Fibroblast of the conjunctiva (primary cell): ENCODE data around the gene ENO3.
"Not testable (repeated sequence)": the region's sequence is repeated elsewhere in the genome, so short reads cannot be mapped to it uniquely, and the experiment has no call there.

Experiments used
- DNase-seq: peaks from one replicate; pipeline ENCODE4 v3.0.0-alpha.2; 2010; ENCODE audit warnings: low read depth

Gene ENO3

GRCh38 chr17:4950746-4951204, at the start of gene ENO3:
Gene ENO3, plus strand, starts transcription at chr17:4951119. Its CDS starts 711 bp downstream, at chr17:4951830.
- no peak for DNase-seq

- no peak for DNase-seq
Measured at GRCh38 chr17:4901648-4902344, 49.1 kb upstream of the ENO3 start.

GRCh38 chr17:4902540-4902939, 48.4 kb upstream of the ENO3 start:
- DNase-seq = no peak

GRCh38 chr17:4903051-4903818, 47.7 kb upstream of the ENO3 start, which contains the start of gene CHRNE:
Gene CHRNE, minus strand, starts transcription at chr17:4903098. Its CDS starts 35 bp downstream, at chr17:4903063.
- DNase-seq = peak; percentile 63

GRCh38 chr17:4906642-4907041, 44.3 kb upstream of the ENO3 start:
- not testable (repeated sequence) for DNase-seq

GRCh38 chr17:4908301-4908700, 42.6 kb upstream of the ENO3 start:
- DNase-seq = no peak

- peak; percentile 92 for DNase-seq
Measured at GRCh38 chr17:4908711-4909496, 42.0 kb upstream of the ENO3 start.

GRCh38 chr17:4913994-4914393, 36.9 kb upstream of the ENO3 start:
- no peak for DNase-seq

- not testable (repeated sequence) for DNase-seq
Measured at GRCh38 chr17:4914551-4914950, 36.4 kb upstream of the ENO3 start.

GRCh38 chr17:4919511-4920047, 31.3 kb upstream of the ENO3 start:
- no peak for DNase-seq

- no peak for DNase-seq
Measured at GRCh38 chr17:4920351-4921048, 30.4 kb upstream of the ENO3 start.

- no peak for DNase-seq
Measured at GRCh38 chr17:4921320-4921719, 29.6 kb upstream of the ENO3 start.

- not testable (repeated sequence) for DNase-seq
Measured at GRCh38 chr17:4926577-4927335, 24.2 kb upstream of the ENO3 start.

- DNase-seq = no peak
Measured at GRCh38 chr17:4928881-4929280, 22.0 kb upstream of the ENO3 start.

GRCh38 chr17:4931963-4932362, 19.0 kb upstream of the ENO3 start, which contains the start of gene GP1BA:
Gene GP1BA, plus strand, starts transcription at chr17:4932277. Its CDS starts 328 bp downstream, at chr17:4932605.
- DNase-seq = no peak

GRCh38 chr17:4932756-4933155, 18.2 kb upstream of the ENO3 start:
- no peak for DNase-seq

GRCh38 chr17:4933646-4934045, 17.3 kb upstream of the ENO3 start:
- DNase-seq = no peak

- no peak for DNase-seq
Measured at GRCh38 chr17:4934173-4934979, 16.5 kb upstream of the ENO3 start.

GRCh38 chr17:4935650-4936049, 15.3 kb upstream of the ENO3 start:
- no peak for DNase-seq

- no peak for DNase-seq
Measured at GRCh38 chr17:4936436-4936835, 14.5 kb upstream of the ENO3 start.
